Fibroblast of lung (primary cell): ENCODE data around the gene CEP128. TPM values are rescaled to one million over a fixed set of nuclear protein-coding genes. Genes with fewer than 3 reads are reported as not detected.

Source experiments
- DNase-seq, 2 donors: peaks; one replicate each; pipeline versions ENCODE4 v3.0.0 to v3.0.0-alpha.2; 2010; ENCODE audit warnings: low read depth in 2 of 2
- H2AFZ ChIP-seq: 2 replicates; pipeline ENCODE4 v1.5.1; 2012; ENCODE audit warnings: low read length, control low read depth, inconsistent platforms
- H3K27ac ChIP-seq: 2 replicates; pipeline ENCODE4 v1.5.1; 2011; ENCODE audit warnings: low read length, control low read depth; ENCODE audit not compliant: insufficient read depth
- H3K27me3 ChIP-seq: 2 replicates; pipeline ENCODE4 v1.5.1; 2011; ENCODE audit warnings: mild to moderate bottlenecking, low read length; ENCODE audit not compliant: control insufficient read depth, insufficient read depth
- H3K36me3 ChIP-seq: 2 replicates; pipeline ENCODE4 v1.5.1; 2011; ENCODE audit warnings: low read length; ENCODE audit not compliant: control insufficient read depth, insufficient read depth
- H3K4me1 ChIP-seq: 2 replicates; pipeline ENCODE4 v1.5.1; 2011; ENCODE audit warnings: low read length; ENCODE audit not compliant: control insufficient read depth, insufficient read depth; ENCODE audit errors: extremely low read depth
- H3K4me2 ChIP-seq: 2 replicates; pipeline ENCODE4 v1.5.1; 2011; ENCODE audit warnings: low read length, control low read depth; ENCODE audit not compliant: insufficient read depth; ENCODE audit errors: extremely low read depth
- H3K4me3 ChIP-seq, 4 experiments: fragments of 200-600 bp in 1 of 4; sonication (generic) in 1 of 4; replicated peaks in 1 of 4; 2 replicates each; pipeline ENCODE4 v1.5.1; 2011 to 2016; ENCODE audit warnings: low read length in 4 of 4, low read depth in 3 of 4, mild to moderate bottlenecking in 3 of 4, control low read depth in 2 of 4, inconsistent platforms in 1 of 4, mixed read lengths in 1 of 4; ENCODE audit not compliant: insufficient read depth in 1 of 4; ENCODE audit errors: control extremely low read depth in 1 of 4
- H3K79me2 ChIP-seq: 2 replicates; pipeline ENCODE4 v1.5.1; 2012; ENCODE audit warnings: mild to moderate bottlenecking, low read length, inconsistent platforms; ENCODE audit not compliant: control insufficient read depth, insufficient read depth
- H3K9ac ChIP-seq: 2 replicates; pipeline ENCODE4 v1.5.1; 2011; ENCODE audit warnings: mild to moderate bottlenecking, low read length, control low read depth; ENCODE audit not compliant: insufficient read depth
- H3K9me3 ChIP-seq: 2 replicates; pipeline ENCODE4 v1.5.1; 2012; ENCODE audit warnings: low read depth, low read length; ENCODE audit not compliant: control insufficient read depth, insufficient read depth
- H4K20me1 ChIP-seq: 2 replicates; pipeline ENCODE4 v1.5.1; 2011; ENCODE audit warnings: low read length; ENCODE audit not compliant: control insufficient read depth, insufficient read depth; ENCODE audit errors: extremely low read depth
- EZH2 ChIP-seq: IDR thresholded peaks from 2 replicates; pipeline ENCODE4 v1.5.1; 2012; ENCODE audit warnings: low read length, control low read depth, mild to moderate bottlenecking; ENCODE audit errors: missing control alignments
- polyA plus RNA-seq, 2 donors: library from polyadenylated mRNA; depleted of rRNA in 1 of 2; stranded (reverse) in 1 of 2; unstranded in 1 of 2; fragments of >200 nt; gene quantifications; 2 replicates each; pipeline ENCODE4 v1.2.1, GENCODE V29; 2011 to 2012; ENCODE audit warnings: missing spikeins in 1 of 2
- total RNA-seq: library from RNA; depleted of rRNA; stranded (reverse); fragments of >200 nt; gene quantifications from 2 replicates; pipeline ENCODE4 v1.2.1, GENCODE V29; 2014
- TF ChIP-seq, protein P1 (sequence below), 2 donors: IDR thresholded peaks in 1 of 2; conservative IDR thresholded peaks in 1 of 2; 1 replicate in 1 of 2; 2 replicates in 1 of 2; pipeline ENCODE4 v1.5.1; 2011 to 2012; ENCODE audit warnings: low read length in 2 of 2, control low read depth in 1 of 2, inconsistent platforms in 1 of 2, low read depth in 1 of 2, mild to moderate bottlenecking in 1 of 2

The CEP128 gene
- total and polyA plus RNA-seq, 2 donors (not counting 1 experiment from before 2014, with no cell fraction given): 1.3 to 7.8 TPM

- no peaks in the 10 kb centered on the region for H3K9me3 ChIP-seq
- H3K4me3 ChIP-seq: no peak overlapping the region
- no peak overlapping the region for H3K27ac ChIP-seq
- H3K4me2 ChIP-seq: no peak overlapping the region
- no peaks in the 10 kb centered on the region for H3K4me1 ChIP-seq
- H3K9ac ChIP-seq: no peak overlapping the region
- H3K36me3 ChIP-seq: no peaks in the 10 kb centered on the region
- no peaks in the 10 kb centered on the region for H3K79me2 ChIP-seq
- DNase-seq: no peak
- H3K27me3 ChIP-seq: no peaks in the 10 kb centered on the region
- TF ChIP-seq, protein P1, sequence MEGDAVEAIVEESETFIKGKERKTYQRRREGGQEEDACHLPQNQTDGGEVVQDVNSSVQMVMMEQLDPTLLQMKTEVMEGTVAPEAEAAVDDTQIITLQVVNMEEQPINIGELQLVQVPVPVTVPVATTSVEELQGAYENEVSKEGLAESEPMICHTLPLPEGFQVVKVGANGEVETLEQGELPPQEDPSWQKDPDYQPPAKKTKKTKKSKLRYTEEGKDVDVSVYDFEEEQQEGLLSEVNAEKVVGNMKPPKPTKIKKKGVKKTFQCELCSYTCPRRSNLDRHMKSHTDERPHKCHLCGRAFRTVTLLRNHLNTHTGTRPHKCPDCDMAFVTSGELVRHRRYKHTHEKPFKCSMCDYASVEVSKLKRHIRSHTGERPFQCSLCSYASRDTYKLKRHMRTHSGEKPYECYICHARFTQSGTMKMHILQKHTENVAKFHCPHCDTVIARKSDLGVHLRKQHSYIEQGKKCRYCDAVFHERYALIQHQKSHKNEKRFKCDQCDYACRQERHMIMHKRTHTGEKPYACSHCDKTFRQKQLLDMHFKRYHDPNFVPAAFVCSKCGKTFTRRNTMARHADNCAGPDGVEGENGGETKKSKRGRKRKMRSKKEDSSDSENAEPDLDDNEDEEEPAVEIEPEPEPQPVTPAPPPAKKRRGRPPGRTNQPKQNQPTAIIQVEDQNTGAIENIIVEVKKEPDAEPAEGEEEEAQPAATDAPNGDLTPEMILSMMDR (conservative IDR thresholded peaks at IDR 0.05 in 1 of 2, IDR thresholded peaks at IDR 0.05 in 1 of 2; ENCODE audit: low read depth in 1 of 2, low read length in 2 of 2): no peak
- no peak for TF ChIP-seq EZH2
- no peaks in the 10 kb centered on the region for H4K20me1 ChIP-seq
- no peak overlapping the region for H2AFZ ChIP-seq
Measured at GRCh38 chr14:80981673-80982072, 40.1 kb upstream of the CEP128 start.

GRCh38 chr14:80981156-80981555 lies 39.6 kb upstream of the CEP128 start:
- Histone ChIP-seq H3K79me2 (no peaks in the 10 kb centered on the region), H4K20me1 (no peaks in the 10 kb centered on the region), H3K36me3 (no peaks in the 10 kb centered on the region), H3K9me3 (no peaks in the 10 kb centered on the region), H2AFZ (no peak overlapping the region), H3K27me3 (no peaks in the 10 kb centered on the region), H3K4me2 (no peak overlapping the region), H3K9ac (no peak overlapping the region), H3K4me1 (no peaks in the 10 kb centered on the region), H3K27ac (no peak overlapping the region), H3K4me3 (no peak overlapping the region)
- no peak for DNase-seq
- TF ChIP-seq, protein P1 (conservative IDR thresholded peaks at IDR 0.05 in 1 of 2, IDR thresholded peaks at IDR 0.05 in 1 of 2; ENCODE audit: low read depth in 1 of 2, low read length in 2 of 2): no peak

- no peak for TF ChIP-seq EZH2
- TF ChIP-seq, protein P1 (conservative IDR thresholded peaks at IDR 0.05 in 1 of 2, IDR thresholded peaks at IDR 0.05 in 1 of 2; ENCODE audit: low read depth in 1 of 2, low read length in 2 of 2): no peak
- H3K4me3 ChIP-seq: no peak overlapping the region
- H3K4me2 ChIP-seq: no peak overlapping the region
Measured at GRCh38 chr14:80979951-80980350, 38.4 kb upstream of the CEP128 start.

More at GRCh38 chr14:80979951-80980350, 38.4 kb upstream of the CEP128 start:
- Histone ChIP-seq H3K27me3 (no peaks in the 10 kb centered on the region), H3K36me3 (no peaks in the 10 kb centered on the region), H2AFZ (no peak overlapping the region), H3K27ac (no peak overlapping the region), H4K20me1 (no peaks in the 10 kb centered on the region), H3K79me2 (no peaks in the 10 kb centered on the region), H3K4me1 (no peaks in the 10 kb centered on the region), H3K9me3 (no peaks in the 10 kb centered on the region), H3K9ac (no peak overlapping the region)
- DNase-seq: no peak
